ENCODE data around the gene SCAMP1.

SCAMP1 gene

GRCh38 chr5:78523314-78524193 is 163.1 kb downstream of the SCAMP1 start:
- H3K36me3 ChIP-seq (ENCODE audit: control insufficient read depth, insufficient read depth, low read length) = no peaks in the 10 kb centered on the region
- no peaks in the 10 kb centered on the region for H3K79me2 ChIP-seq
- no peak overlapping the region for H3K9ac ChIP-seq
- no peak overlapping the region for H3K4me2 ChIP-seq (ENCODE audit: low read length)
- no peak overlapping the region for H3K27ac ChIP-seq
- H3K9me3 ChIP-seq (ENCODE audit: control insufficient read depth, low read length) = no peaks in the 10 kb centered on the region
- H3K4me3 ChIP-seq (ENCODE audit: low read depth, low read length) = no peak overlapping the region
- H2AFZ ChIP-seq = no peak overlapping the region
- H3K4me1 ChIP-seq = peaks cover 9% of the 10 kb centered on the region
- H3K27me3 ChIP-seq (ENCODE audit: control insufficient read depth, insufficient read depth, low read length) = no peaks in the 10 kb centered on the region
- no peak for TF ChIP-seq CTCF (IDR thresholded peaks at IDR 0.05)

- Histone ChIP-seq H3K79me2 (no peaks in the 10 kb centered on the region), H3K4me1 (peaks cover 9% of the 10 kb centered on the region), H3K27ac (no peak overlapping the region), H3K4me2 (ENCODE audit: low read length) (no peak overlapping the region), H3K27me3 (ENCODE audit: control insufficient read depth, insufficient read depth, low read length) (no peaks in the 10 kb centered on the region), H3K9ac (no peak overlapping the region), H3K4me3 (ENCODE audit: low read depth, low read length) (no peak overlapping the region), H3K36me3 (ENCODE audit: control insufficient read depth, insufficient read depth, low read length) (no peaks in the 10 kb centered on the region), H2AFZ (no peak overlapping the region), H3K9me3 (ENCODE audit: control insufficient read depth, low read length) (no peaks in the 10 kb centered on the region)
- no peak for TF ChIP-seq CTCF (IDR thresholded peaks at IDR 0.05)
Observed at GRCh38 chr5:78526049-78526525, 165.7 kb downstream of the SCAMP1 start.

GRCh38 chr5:78527054-78527859 is 166.8 kb downstream of the SCAMP1 start:
- no peak overlapping the region for H3K9ac ChIP-seq
- peaks cover 3% of the 10 kb centered on the region for H3K4me1 ChIP-seq
- H3K9me3 ChIP-seq (ENCODE audit: control insufficient read depth, low read length) = no peaks in the 10 kb centered on the region
- H3K79me2 ChIP-seq = no peaks in the 10 kb centered on the region
- H2AFZ ChIP-seq = no peak overlapping the region
- no peak for TF ChIP-seq CTCF (IDR thresholded peaks at IDR 0.05)
- H3K27ac ChIP-seq = no peak overlapping the region
- no peak overlapping the region for H3K4me3 ChIP-seq (ENCODE audit: low read depth, low read length)
- no peaks in the 10 kb centered on the region for H3K27me3 ChIP-seq (ENCODE audit: control insufficient read depth, insufficient read depth, low read length)
- no peaks in the 10 kb centered on the region for H3K36me3 ChIP-seq (ENCODE audit: control insufficient read depth, insufficient read depth, low read length)
- H3K4me2 ChIP-seq (ENCODE audit: low read length) = no peak overlapping the region

GRCh38 chr5:78527925-78528324 is 167.5 kb downstream of the SCAMP1 start:
- Histone ChIP-seq H3K36me3 (ENCODE audit: control insufficient read depth, insufficient read depth, low read length) (no peaks in the 10 kb centered on the region), H2AFZ (no peak overlapping the region), H3K4me1 (no peaks in the 10 kb centered on the region), H3K4me3 (ENCODE audit: low read depth, low read length) (no peak overlapping the region), H3K9ac (no peak overlapping the region), H3K27ac (no peak overlapping the region), H3K4me2 (ENCODE audit: low read length) (no peak overlapping the region), H3K27me3 (ENCODE audit: control insufficient read depth, insufficient read depth, low read length) (no peaks in the 10 kb centered on the region), H3K79me2 (no peaks in the 10 kb centered on the region), H3K9me3 (ENCODE audit: control insufficient read depth, low read length) (no peaks in the 10 kb centered on the region)
- TF ChIP-seq CTCF (IDR thresholded peaks at IDR 0.05) = no peak

Data from parathyroid adenoma (tissue), 2 donors.